SK-N-MC (cell line): Measurements from ENCODE around the gene KCNT1.

ENCODE experiments used
- DNase-seq: peaks from one replicate; pipeline ENCODE4 v3.0.0-alpha.2; 2011; ENCODE audit warnings: low read depth, low spot score
- H3K27ac ChIP-seq: fragments of 200-600 bp; sonication (generic); 2 replicates; pipeline ENCODE4 v1.5.1; 2016; ENCODE audit warnings: mixed run types
- H3K36me3 ChIP-seq: fragments of 200-600 bp; sonication (generic); 2 replicates; pipeline ENCODE4 v1.6.1; 2017; ENCODE audit warnings: antibody characterized with exemption, low read length, mixed read lengths; ENCODE audit not compliant: insufficient read depth
- H3K4me3 ChIP-seq: fragments of 200-600 bp; sonication (generic); 2 replicates; pipeline ENCODE4 v1.5.1; 2016
- H3K9ac ChIP-seq: fragments of 200-600 bp; sonication (generic); 2 replicates; pipeline ENCODE4 v1.8.0; 2017; ENCODE audit warnings: mixed run types, mixed read lengths; ENCODE audit not compliant: insufficient read length
- H3K9me3 ChIP-seq: fragments of 200-600 bp; sonication (generic); 2 replicates; pipeline ENCODE4 v1.6.1; 2017; ENCODE audit warnings: low read depth, mild to moderate bottlenecking, antibody characterized with exemption, low read length, moderate library complexity, mixed read lengths
- EZH2 ChIP-seq: fragments of 200-600 bp; sonication (generic); IDR thresholded peaks from one replicate; pipeline ENCODE4 v1.6.1; 2017; ENCODE audit warnings: antibody characterized with exemption
- FOXP2 ChIP-seq: optimal IDR thresholded peaks from 2 replicates; pipeline ENCODE3; 2011; ENCODE audit warnings: mild to moderate bottlenecking, moderate library complexity; ENCODE audit not compliant: insufficient read depth; ENCODE audit errors: extremely low read length, control extremely low read depth
- POLR2AphosphoS5 ChIP-seq: IDR thresholded peaks from 2 replicates; pipeline ENCODE4 v1.6.1; 2012; ENCODE audit warnings: mild to moderate bottlenecking, low read depth, low read length, borderline replicate concordance

The KCNT1 gene

DNA sequence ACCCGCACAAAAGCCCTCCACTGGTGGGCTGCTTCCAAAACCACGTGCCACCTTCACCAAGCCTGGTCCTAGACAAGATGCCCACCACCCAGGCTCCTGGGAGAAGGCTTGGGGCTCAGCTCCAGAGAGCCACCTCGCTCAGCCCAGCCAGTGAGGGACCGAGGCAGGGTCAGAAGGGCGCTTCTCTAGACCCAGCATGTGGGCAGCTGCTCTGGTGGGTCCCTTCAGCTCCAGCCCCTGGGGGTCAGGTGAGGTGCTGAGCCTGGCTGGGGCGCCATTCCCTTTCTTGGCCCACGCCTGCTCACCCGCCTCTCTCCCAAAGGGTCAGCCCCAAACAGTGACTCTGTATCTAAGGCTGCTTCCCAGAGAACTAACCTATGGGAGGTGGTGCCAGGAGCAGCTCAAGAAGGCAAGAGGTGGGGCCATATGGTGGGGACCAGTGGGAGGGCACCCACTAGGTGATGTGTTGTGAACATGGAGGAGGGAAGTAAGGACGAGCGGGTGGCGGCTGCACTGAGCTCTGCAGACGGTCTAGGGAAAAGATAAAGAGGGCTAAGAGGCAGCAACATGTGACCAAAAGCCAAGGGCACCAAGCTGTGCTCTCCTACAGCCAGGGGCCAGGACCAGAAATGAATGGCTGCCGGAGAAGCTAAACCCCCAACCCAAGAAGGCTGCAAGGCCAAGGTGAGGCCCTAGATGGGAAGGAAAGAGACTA, 126.0 kb downstream of the KCNT1 start:
- Histone ChIP-seq H3K4me3 (no peak overlapping the region), H3K27ac (no peak overlapping the region), H3K36me3 (peaks cover 15% of the 10 kb centered on the region), H3K9ac (no peak overlapping the region), H3K9me3 (no peaks in the 10 kb centered on the region)
- DNase-seq = no peak
- no peak for TF ChIP-seq FOXP2

DNA sequence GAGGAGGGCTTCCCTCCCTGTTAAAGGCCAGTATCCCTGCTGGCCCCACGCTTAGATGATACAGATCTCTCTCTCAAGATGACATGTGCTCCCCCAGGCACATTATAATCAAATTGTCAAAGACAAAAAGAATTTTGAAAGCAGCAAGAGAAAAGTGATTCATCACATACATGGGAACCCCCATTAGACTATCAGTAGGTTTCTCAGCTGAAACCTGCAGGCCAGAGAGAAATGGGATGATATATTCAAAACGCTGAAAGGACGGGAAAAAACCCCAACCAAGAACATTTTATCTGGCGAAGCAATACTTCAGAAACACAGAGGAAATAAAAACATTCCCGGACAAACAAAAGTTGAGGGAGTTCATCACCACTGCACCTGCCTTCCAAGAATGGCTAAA, 126.7 kb downstream of the KCNT1 start:
- Histone ChIP-seq H3K9me3 (no peaks in the 10 kb centered on the region), H3K36me3 (peaks cover 10% of the 10 kb centered on the region), H3K9ac (no peak overlapping the region), H3K4me3 (no peak overlapping the region), H3K27ac (no peak overlapping the region)
- no peak for TF ChIP-seq POLR2AphosphoS5
- no peak for TF ChIP-seq EZH2
- no peak for TF ChIP-seq FOXP2
- no peak for DNase-seq

- H3K9me3 ChIP-seq = no peaks in the 10 kb centered on the region
- no peak for DNase-seq
- TF ChIP-seq FOXP2 = no peak
- no peak for TF ChIP-seq POLR2AphosphoS5
Measured at GRCh38 chr9:135830496-135830895, 128.5 kb downstream of the KCNT1 start.

DNA sequence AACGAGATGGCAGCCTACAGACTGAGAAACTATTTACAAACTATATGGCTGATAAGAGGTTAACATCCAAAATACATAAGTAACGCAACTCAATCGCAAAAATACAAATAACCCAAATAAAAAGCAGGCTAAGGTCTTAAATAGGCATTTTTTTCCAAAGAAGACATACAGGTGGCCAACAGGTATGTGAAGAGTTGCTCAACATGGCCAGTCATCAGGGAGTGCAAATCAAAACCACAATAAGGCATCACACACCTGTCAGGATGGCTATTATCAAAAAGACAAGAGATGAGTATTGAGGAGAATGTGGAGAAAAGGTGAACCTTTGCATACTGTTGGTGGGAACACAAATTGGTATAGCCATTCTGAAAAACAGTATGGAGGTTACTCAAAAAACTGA, 131.9 kb downstream of the KCNT1 start:
- no peak for DNase-seq
- 0 out of 2 replicates have a peak, but pooled peaks cover 1% of the 10 kb centered on the region for H3K36me3 ChIP-seq

More at GRCh38 chr9:135830496-135830895, 128.5 kb downstream of the KCNT1 start:
- Histone ChIP-seq H3K27ac (no peak overlapping the region), H3K4me3 (no peak overlapping the region), H3K36me3 (peaks cover 5% of the 10 kb centered on the region; the same call in 1 of the 2 replicates), H3K9ac (no peak overlapping the region)

DNA sequence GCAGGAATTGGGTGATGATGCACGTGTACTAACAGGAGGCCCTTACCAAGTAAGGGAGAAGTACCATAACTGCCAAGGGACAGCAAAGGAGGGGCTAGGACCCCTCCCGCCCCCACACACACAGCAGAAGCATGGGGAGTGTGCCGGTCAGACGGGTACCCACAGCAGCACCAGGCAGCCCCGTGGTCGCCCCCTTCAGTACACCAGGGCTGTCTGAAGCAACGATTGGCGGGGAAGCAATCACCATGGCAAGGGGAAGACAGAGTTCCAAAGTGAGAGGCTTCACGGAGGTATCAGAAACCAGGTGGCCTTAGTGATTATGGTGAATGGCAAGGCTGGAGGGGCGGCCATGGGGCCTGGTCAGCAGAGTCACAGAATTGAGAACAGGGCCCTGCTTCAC, 133.1 kb downstream of the KCNT1 start:
- TF ChIP-seq EZH2 (no peak), FOXP2 (no peak), POLR2AphosphoS5 (no peak)
- DNase-seq = no peak
- Histone ChIP-seq H3K9me3 (no peaks in the 10 kb centered on the region), H3K4me3 (no peak overlapping the region), H3K27ac (no peak overlapping the region), H3K36me3 (no peaks in the 10 kb centered on the region), H3K9ac (no peak overlapping the region)

More for the DNA sequence above, 131.9 kb downstream of the KCNT1 start:
- no peak overlapping the region for H3K9ac ChIP-seq
- no peak overlapping the region for H3K4me3 ChIP-seq
- TF ChIP-seq EZH2 = no peak
- no peak for TF ChIP-seq POLR2AphosphoS5
- TF ChIP-seq FOXP2 = no peak
- H3K9me3 ChIP-seq = no peaks in the 10 kb centered on the region
- H3K27ac ChIP-seq = no peak overlapping the region

- H3K9ac ChIP-seq = no peak overlapping the region
- no peaks in the 10 kb centered on the region for H3K9me3 ChIP-seq
- H3K27ac ChIP-seq = no peak overlapping the region
- H3K4me3 ChIP-seq = no peak overlapping the region
- no peaks in the 10 kb centered on the region for H3K36me3 ChIP-seq
- no peak for DNase-seq
- no peak for TF ChIP-seq POLR2AphosphoS5
- no peak for TF ChIP-seq EZH2
- TF ChIP-seq FOXP2 = no peak
Measured at GRCh38 chr9:135839516-135839915, 137.5 kb downstream of the KCNT1 start.

DNA sequence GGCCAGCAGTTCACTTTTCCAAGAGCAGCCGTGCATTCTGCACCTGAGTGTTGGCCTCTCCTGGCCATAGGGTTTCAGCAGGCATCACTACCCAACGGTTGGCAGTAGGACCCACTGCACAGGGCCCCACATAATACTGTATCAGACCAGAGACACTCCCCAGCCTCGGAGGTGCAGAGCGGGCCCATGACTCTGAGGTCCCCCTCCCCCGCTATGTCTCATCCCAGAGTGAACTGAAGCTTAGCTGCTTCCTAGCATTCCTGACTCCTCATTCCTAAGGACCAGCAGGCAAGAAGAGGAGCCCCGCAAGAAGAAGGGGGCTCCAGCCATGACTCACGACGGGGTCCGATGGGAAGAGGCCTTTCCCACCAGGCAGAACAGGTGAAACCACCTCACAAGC, 138.1 kb downstream of the KCNT1 start:
- Histone ChIP-seq H3K36me3 (no peaks in the 10 kb centered on the region), H3K9ac (no peak overlapping the region), H3K9me3 (no peaks in the 10 kb centered on the region), H3K4me3 (no peak overlapping the region), H3K27ac (no peak overlapping the region)
- TF ChIP-seq FOXP2 (no peak), POLR2AphosphoS5 (no peak), EZH2 (no peak)
- no peak for DNase-seq

GRCh38 chr9:135840539-135840938, 138.6 kb downstream of the KCNT1 start:
- Histone ChIP-seq H3K9me3 (no peaks in the 10 kb centered on the region), H3K27ac (no peak overlapping the region), H3K36me3 (no peaks in the 10 kb centered on the region), H3K4me3 (no peak overlapping the region), H3K9ac (no peak overlapping the region)
- TF ChIP-seq POLR2AphosphoS5 (no peak), EZH2 (no peak), FOXP2 (no peak)
- DNase-seq = no peak
